NCI-H1436 treated with DMSO at 0.1 percent for 48 hours (cell line): Measurements from ENCODE around the gene MATN1.

Experiments used
- DNase-seq: peaks from one replicate; lab custom pipeline; 2025; lab: John Stamatoyannopoulos, UW

MATN1 gene

DNA sequence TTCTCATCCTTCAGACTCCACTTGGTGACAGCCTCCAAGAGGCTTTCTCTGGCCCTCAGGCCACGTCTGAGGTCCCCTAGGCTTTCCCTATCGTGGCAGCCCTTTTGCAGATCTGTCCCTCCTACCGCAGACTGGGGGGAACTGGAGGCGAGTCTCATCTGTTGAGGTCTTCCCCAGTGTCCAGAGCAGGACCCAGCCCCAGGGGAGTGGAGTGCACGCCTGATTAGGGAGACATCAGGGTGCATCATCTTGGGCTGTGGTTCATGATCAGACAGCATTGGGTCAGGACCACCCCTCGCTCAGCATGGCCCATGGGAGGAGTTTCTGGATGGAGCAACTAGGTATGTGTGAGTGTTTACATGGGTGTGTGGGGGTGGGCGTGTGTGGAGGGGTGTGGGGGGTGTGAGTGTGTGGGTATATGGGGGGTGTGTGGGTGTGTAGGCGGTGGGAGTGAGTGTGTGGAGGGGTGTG is 8.5 kb upstream of the MATN1 start:
- no peak for DNase-seq

DNA sequence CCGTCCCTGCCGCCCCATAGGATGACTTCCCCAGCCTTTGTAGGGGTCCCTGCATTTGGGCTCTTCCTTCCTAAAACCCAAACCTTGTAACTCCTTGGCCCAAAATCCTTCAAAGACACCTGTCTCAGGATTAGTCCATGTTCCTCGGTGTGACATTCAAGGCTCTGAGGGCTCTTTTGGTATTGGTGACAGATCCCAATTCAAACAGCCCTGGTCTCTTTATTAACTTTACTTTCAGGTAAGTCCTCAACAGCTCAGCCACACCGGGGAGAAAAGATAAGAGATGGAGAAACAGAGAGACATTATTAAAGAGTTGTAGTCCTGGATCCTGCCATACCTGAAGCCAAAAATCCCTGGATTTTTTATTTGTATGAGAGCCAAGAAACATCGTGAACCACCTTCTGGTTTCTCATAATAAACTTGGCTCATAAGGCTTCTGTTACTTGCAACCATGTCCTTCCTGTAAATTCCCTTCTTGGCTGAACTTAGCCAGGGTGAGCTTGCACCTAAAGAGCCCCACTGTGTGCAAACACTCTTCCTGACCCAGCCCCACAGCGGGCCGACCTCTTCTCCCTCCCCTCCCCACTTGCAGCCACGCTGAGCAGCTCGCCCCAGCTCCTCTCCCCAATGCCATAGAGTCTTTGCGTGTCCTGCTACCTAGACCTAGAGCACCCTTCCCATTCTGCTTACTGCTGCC is 7.9 kb upstream of the MATN1 start:
- no peak for DNase-seq

DNA sequence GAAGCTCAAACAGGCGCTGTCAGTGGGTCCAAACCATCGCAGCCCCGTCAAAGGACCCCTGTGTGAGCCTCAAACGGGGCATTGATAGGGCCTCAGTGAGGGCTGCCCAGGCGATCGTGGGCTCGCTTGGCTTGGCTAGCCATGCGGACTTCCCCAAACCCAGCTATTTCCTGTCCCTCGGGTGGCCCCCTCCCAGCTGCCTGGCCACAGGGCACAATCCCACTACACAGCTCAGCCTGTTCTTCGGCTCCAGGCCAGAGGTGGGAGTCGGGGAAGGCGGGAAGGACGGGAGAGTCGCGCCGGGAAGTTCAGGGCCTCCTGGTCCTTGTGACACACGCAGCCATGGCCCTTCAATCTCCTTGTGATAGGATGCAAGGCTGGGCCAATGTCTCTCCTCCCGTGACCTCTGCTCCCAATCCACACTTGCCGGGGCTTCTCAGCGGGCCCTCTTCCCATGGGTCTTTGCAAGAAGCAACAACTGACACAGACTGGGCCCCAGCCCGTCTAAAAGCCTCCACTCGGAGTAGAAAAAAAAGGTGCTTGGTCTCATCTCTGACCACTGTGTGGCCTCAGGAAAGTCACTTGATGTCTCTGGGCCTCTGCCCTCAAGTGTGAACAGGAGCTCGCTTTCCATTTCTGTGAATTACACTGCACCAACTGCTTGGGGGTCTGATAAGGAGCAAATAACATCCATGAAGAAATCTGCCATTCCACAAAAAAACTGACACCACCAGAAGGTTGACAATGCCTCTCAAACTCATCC is 7.1 kb upstream of the MATN1 start:
- DNase-seq, result no peak

DNA sequence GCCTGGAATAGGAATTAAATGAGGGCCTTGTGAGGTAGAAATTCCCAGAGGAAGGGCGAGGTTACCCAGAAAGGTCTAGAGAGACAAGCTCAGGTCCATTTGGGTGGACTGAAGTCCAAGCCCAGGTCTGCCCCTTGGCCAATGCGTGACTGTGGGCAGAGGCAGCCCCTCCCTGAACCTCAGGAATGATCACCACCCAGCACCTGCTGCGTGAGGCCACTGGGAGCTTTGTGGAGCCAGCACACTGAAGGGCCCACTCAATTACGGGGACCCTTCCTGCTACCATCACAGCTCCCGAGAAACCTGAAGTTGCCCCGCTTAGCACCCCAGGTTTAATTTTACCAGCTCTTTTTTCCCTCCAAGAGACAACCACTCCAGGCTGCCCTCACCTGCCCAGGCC is 6.5 kb upstream of the MATN1 start:
- DNase-seq, result no peak

DNA sequence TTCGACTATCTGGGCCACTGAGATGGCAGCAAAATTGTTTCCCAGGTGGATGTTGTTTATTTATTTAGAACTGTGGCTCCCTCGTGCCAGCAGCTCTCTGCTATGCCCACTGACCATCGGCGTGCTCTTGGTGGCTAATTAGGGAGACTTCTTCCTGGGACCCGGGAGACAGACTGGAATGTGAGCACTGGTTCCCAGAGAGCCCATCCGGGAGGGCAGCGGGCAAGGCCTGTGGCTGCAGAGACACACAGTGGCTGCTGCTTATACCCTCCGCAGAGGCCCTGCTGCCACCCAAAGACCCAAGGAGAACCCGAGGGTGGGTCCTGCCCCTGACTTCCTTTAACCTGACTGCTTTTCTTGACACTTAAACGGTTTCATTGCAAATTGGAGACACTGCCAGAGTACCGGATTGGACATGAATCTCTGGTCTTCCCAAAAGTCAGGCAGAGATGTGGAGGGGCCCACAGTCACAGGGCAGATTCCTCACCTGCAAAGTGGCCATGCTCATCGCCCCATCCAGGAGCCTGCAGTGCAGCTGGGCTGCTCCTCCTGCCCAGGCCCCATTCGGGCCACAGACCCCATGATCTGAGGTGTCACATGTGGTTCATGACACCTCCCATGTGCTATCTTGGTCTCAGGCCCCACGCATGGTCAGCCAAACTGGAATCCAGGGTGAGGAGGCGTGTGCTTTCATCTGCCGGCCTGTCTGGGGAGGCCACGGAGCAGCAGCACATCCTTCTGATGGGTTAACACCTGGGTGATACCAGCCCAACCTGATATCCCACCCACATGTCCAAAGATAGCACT is 5.7 kb upstream of the MATN1 start:
- no peak for DNase-seq

DNA sequence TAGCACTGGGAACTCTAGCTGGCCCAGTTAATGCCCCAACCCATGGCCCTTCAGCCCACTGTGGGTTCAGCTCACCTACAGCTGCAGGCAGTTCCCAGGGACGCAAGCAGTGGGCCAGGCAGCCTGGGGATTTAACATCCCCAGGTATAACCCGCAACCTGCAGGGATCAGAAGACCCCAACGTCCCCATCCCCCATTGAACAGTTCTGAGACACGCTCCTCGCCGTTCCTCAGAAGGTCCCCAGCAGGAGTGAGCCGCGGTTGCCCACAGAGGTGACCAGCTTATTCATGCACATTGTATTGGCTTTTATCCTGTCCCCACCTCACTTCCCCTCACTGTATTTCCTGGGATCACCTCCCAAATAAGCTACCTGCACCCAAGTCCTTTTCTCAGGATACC is 5.0 kb upstream of the MATN1 start:
- no peak for DNase-seq

DNA sequence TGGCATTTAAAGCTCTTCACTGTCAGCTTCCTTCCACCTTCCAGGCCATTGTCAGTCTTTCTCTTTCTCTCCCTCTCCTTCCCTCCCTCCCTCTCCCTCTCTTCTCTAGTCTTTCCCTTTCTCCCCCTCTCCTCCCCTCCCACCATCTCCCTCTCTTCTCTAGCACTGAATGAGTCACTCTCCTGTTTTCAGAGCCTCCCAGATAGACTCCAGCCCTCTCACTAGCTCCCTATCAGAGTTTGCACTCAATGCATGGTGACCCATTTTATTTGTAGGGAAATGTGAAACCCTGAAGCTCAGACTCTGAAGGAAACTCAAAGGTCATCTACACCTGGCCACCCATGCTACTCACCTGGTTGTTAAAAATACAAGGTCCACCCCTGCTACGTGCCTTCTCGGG is 4.4 kb upstream of the MATN1 start:
- DNase-seq, result no peak

DNA sequence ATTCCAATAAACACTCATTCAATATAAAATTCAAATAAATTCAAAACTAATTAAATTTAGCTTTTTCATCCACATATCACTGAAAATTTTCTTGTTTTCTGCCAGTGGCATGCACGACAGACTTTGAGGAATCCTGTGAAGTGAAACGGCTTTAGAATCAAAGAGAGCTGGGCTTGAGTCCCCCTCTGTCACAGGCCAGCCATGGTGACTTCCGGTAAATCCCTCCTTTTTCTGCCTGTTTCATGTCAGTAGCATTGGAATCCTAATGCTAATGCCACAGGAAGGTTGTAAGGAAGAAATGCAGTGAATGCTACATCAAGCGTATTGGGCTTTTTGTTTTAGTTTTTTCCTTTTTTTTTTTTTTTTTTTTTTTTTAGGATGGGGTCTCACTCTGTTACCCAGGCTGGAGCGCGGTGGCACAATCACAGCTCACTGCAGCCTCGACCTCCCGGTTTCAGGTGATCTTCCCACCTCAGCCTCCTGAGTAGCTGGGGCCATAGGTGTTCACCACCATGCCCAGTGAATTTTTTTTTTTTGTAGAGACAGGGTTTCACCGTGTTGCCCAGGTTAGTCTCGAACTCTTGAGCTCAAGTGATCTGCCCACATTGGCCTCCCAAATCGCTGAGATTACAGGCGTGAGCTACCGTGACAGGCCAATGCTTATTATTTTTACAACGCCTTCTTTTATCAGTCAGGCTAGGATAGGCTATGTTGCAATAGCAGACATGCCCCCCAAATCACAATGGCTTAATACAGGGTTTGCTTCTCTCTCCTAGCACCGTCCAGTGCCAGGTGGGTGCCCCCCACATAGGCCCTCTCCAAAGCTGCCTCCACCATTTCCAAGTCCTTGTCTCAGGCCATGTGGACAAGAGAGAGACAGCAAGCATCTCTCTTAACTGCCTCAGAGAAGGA is 3.6 kb upstream of the MATN1 start:
- DNase-seq, result no peak

DNA sequence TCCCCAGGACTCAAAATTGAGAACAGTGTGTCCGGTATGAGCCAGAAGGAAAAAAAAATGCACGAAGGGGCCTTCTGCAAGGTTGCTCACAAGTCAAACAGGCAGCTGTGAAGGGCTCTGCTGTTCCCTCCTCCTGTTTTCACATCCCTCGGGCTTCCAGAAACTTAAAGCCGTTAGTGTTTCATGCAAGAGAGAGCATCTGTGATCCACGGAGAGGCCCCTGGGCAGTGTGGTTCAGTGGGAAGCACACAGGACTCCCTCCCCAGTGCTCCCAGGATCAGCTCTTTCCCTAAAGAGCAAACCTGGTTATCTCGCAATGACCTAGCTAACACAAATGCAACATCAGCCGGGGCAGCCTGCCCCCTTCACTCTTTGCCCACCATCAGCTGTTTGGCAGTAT is 2.9 kb upstream of the MATN1 start:
- no peak for DNase-seq

DNA sequence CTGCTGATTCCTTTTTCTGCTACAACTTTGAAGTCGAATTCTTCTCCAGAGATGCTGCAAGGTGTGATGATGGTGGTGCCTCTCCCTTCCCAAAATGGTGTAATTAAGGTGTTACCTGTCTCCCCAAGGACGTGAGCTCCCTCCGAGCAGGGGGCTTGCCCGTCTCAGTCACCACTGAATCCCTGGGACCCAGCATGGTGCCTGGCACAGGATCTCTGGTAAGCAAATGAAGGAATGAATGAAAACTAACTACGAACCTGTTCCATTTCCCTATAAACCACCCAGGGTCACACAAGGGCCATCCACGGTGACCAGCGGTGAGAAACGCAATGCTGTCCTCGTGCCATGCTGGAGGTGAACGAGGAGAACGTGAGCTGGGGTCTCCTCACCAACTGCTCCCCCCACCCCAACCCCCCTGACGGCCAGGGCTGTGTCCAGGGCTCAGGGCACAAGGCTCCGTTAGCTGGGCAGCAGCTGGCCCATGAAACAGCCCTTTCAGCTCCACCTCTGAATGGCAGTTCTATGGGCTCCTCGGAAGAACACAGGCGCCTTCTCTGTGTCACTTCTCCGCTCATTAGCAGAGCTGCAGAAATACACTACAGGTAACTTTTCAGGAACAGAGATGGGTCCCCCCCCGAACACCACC is 2.2 kb upstream of the MATN1 start:
- no peak for DNase-seq

DNA sequence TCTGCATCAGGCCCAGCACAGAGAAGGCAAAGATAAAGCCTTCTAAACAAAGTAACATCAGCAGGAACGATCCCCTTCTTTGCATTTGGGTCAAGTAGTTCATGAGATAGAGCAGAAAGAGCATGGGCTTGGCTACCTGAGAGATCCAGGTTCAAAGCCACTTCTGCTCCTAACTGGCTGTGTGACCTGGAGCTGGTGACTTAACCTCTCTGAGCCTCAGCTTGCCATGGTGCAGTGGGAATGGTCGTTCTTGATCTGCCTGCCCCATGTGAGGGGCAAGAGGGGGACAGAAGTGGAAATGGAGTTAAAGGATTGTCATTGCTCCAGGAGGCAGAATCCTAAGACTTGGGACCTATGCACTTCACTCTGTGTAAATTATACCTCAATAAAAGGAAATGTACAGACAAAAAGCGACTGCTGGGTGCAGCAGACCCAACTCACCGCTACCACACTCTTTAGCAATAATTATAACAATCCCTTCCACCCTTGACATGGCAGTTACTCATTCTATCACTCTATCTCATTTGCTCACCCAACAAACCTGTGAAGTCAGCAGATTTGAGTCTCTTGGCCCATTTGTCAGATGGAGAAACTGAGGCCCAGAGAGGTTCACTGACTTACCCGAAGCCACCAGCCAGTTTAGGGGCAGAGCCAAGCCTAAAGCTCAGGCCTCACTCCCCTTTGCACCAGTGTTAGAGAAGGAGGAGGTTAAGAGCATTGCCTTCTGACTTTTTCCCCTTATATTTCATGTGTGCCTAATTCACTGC is 1.5 kb upstream of the MATN1 start:
- no peak for DNase-seq

DNA sequence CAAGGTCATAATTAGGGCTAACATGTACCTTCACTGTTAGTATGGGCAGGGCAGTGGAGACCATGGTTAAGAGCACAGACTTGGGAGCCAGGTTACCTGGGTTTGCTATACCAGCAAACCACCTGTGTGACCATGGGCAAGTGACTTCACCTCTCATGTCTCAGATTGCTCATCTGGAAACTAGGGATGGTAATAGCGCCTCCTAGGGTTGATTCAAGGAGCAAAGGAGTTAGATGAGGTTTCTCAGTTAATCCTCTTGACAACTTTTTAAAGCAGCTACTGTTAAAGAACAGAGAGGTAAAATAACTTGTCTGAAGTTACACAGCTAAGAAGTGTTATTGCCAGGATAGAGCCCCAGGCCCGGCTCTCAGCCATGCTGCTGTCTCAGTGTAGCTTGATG is 790 bp upstream of the MATN1 start:
- DNase-seq, result no peak

DNA sequence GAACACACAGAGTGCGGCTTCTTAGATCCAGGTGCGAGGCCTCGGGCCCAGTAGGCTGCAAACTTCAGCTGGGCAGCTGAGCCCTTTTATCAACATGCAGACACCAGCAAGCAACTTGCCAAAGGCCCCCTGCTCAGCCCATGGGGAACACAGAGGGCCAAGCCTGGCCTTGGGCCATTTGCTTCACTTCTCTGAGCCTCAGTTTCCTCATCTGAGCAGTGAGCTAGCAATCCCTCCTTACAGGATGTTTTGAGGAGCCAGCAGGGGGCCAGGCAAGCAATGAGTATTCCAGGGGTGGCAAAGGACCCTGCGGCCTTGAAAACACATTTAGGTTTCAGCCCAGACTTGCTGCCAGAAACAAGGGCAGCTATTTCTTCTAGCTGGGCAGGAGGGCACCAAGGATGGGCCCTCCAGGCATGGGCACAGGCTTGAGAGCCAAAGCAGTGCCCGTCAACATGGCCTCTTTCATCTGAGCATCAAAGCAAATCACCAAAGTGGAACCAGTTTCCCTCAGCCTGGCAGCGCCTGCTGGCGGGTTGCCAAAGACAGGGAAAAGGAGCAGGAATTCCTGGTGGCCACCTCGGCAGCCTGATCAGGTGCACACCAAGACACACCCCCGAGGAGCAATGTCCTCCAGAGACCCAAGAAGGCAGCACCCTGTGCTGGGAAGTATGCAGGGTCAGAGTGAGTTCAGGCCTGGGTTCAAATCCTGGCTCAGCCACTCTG is 1.4 kb downstream of the MATN1 start:
- DNase-seq, result no peak

DNA sequence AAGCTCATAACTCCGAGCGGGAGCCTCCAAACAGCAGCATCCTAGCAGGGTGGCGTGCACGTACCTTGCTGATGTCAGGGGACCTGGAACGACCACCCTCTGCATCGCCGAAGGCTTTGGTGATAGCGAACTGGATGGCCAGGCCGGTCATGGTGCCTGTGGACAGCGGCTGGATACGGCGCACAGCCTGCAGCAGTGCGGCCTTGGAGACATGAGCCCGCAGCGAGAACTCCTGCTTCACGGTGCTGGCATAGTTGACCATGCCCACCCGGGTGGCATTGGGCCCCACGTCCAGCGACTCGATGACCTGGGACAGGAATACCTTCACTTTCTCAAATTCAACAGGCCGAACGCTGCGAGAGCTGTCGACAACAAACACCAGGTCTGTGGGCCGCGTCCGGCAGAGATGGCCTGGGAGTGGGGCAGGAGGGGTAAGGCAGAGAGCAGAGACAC is 2.0 kb downstream of the MATN1 start:
- DNase-seq, result no peak

DNA sequence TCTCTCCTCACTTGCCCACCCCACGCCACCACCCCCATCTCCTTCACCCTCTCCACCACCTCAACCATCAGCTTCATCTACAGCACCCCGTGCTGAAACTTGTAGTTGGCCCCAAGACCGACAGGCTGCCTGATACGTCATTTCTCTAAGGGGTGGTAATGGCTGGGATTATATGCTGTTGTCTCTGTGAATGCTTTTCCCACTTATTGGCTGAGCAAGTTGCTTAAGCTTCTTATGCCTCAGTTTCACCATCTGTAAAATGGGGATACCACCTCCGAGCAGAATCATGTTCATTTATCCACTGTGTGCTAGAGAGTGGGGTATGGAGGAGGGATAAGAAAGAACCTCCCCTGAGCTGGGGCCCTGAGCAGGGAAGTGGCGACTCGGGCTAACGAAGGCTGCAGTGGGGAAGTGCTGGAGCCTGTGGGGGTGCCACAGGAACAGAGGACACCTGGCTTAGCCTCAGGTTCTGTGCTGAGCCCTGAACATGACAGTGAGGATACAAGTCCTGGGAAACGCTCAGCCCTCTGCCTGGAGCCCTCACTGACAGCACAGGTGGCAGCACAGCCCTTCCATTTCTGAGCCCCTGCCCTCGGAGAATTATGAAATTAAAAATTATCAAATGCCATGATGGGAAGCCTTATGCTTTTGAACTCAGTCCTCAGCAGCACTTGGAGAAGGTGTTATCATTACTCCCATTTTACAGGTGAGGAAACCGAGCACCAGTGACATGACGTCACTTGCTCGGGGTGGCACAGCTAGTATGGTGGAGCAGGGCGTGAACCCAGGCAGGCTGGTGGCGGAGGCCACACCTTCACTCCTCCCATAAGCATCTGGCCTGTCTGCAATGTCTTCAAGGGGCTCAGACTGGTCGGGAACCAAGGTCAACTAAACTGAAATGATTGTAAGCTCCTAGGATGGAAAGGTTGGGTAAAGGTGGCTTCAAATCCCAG is 2.8 kb downstream of the MATN1 start:
- DNase-seq, result no peak

DNA sequence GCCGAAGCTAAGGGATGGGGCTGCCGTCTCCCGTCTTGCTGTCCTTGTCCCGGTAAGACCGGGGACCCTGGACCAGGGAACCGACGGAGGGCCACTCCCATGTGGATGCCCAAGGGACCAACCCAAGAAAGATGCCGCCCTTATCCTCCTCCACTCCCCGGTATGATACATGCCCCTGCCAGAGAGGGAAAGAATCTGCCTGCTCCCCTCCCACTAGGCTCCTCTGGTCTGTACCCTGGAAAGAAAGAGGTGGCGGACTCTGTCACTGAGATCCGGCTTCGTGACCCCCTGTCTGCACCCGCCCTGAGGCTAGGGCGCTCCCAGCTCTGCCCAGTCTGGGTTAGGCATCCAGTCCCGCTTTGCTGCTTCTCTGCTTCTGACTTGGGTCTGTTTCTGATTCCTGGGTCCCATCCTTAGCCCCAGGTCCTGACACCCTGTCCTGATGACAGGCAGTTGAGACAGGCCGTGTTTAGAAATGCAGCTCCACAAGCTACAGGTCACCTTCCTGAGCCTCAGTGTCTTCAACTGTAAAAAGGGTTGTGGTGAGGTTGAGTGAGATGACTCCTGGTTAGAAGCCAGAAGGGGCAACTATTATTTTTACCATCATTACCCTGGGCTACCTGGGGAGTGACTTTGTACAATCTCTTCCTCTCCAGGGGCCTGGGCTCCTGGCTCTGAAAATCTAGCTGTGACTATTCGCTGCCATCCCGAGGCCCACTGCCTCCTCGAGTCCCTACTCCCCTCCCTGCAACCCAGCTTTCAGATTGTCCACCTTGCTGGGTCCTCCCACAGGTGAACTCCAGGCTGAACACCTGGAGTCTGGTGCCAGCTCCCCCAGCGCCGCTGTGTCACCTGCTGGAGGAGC is 3.7 kb downstream of the MATN1 start:
- no peak for DNase-seq

DNA sequence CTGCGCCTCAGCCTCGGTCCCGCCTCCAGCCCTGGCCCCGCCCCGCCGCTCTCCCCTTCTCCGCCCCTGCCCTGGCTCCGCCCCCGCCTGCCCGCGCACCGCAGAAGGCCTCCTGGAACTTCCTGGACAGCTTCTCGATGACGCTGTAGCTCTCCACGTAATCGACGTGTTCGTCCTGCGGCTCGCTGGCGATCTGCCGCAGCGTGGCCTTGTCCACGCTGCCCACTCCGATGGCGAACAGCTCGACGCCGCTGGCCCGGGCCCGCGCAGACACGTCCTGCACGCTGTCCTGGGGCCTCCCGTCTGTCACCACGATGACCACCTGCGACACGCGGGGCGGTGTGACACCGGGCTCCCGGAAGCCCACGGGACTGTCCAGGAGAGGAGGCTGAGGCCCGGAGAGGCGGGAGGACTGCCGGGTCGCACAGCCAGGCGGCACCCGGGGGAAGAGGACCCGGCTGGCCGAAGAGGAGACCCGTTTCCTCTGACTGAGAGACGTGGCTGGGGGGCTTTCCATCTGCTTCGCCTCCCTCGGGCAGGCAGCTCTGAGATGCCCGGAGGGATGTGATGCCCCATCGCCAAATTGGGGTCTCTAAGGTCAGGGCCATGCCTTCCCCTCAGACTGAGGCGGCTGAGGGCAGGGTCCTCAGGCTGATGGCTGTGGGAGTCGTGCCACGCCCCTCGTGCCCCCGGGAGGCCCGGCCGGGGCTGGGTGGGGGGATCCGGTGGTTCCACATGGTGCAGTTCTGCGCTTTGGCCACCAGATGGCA is 4.6 kb downstream of the MATN1 start:
- no peak for DNase-seq
